Measurements from ENCODE around the gene ZFAND3. TPM values are rescaled to one million over a fixed set of nuclear protein-coding genes. Genes with fewer than 3 reads are reported as not detected.

ZFAND3 gene
- total RNA-seq, 1 experiment from 2014 or later: 64.0 TPM

DNA sequence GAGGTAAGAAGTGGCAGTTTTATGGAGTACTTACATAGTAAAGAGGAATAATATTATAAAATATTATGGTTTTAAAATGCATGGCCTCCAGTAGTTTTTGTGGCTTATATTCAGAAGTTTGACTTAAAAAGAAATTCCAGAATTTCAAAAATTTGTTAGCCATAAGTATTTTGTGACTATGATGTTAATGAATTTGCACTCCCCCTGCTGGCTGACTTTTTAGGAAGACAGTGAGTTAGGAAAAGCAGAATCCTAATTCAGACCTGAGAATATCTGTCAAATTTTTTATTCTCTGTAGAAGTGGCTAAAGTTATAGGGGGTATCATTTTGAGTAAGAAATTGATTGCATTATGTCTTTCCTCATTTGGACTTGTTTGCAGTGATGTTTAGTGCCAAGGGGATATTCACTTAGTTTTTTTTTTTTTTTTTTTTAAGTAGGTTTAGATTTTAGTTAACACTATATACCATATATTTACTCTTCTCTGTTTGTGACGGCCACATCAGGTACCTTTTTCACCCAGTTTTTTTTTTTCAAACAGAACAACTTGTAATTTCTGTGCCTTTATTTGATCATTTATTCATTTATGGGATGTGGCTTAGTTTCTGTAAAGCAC lies 40.8 kb downstream of the ZFAND3 start:
- POLR2A ChIA-PET (ENCODE audit: low non-redundant PET): no interaction called here
- intact Hi-C loops (cut with micrococcal nuclease; ENCODE audit: unreplicated experiment): no loop called here
- H3K27ac ChIP-seq (ENCODE audit: low read depth, low read length, poor library complexity, severe bottlenecking): no peak overlapping the region
- H3K4me3 ChIP-seq (ENCODE audit: low read depth, low read length, poor library complexity, severe bottlenecking): no peak overlapping the region
- TF ChIP-seq, protein P1, sequence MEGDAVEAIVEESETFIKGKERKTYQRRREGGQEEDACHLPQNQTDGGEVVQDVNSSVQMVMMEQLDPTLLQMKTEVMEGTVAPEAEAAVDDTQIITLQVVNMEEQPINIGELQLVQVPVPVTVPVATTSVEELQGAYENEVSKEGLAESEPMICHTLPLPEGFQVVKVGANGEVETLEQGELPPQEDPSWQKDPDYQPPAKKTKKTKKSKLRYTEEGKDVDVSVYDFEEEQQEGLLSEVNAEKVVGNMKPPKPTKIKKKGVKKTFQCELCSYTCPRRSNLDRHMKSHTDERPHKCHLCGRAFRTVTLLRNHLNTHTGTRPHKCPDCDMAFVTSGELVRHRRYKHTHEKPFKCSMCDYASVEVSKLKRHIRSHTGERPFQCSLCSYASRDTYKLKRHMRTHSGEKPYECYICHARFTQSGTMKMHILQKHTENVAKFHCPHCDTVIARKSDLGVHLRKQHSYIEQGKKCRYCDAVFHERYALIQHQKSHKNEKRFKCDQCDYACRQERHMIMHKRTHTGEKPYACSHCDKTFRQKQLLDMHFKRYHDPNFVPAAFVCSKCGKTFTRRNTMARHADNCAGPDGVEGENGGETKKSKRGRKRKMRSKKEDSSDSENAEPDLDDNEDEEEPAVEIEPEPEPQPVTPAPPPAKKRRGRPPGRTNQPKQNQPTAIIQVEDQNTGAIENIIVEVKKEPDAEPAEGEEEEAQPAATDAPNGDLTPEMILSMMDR (conservative IDR thresholded peaks at IDR 0.05; ENCODE audit: low read depth, low read length): peak; percentile 79
- TF ChIP-seq EZH2 (IDR thresholded peaks at IDR 0.05; ENCODE audit: borderline replicate concordance, low read depth, low read length, poor library complexity, severe bottlenecking): no peak
- no TSS peak for BruUV-seq (replicated peaks)
- no peaks in the 10 kb centered on the region for H3K9me3 ChIP-seq (ENCODE audit: low read depth, low read length, poor library complexity, severe bottlenecking)
- H3K4me1 ChIP-seq (ENCODE audit: insufficient read depth, low read length, poor library complexity, severe bottlenecking): no peaks in the 10 kb centered on the region
- H3K36me3 ChIP-seq (ENCODE audit: insufficient read depth, low read length, poor library complexity, severe bottlenecking): no peaks in the 10 kb centered on the region
- DNase-seq (ENCODE audit: low spot score): peak; percentile 70
- CTCF ChIA-PET: interaction anchor here (0.6 to 0.8 kb wide), 3 partner anchors 15 to 366 kb away, joined by 3 to 6 read pairs (median 3); no protein-coding TSS in a partner anchor
- no peaks in the 10 kb centered on the region for H3K27me3 ChIP-seq (replicated peaks; ENCODE audit: insufficient read depth, low read depth, low read length, poor library complexity)

DNA sequence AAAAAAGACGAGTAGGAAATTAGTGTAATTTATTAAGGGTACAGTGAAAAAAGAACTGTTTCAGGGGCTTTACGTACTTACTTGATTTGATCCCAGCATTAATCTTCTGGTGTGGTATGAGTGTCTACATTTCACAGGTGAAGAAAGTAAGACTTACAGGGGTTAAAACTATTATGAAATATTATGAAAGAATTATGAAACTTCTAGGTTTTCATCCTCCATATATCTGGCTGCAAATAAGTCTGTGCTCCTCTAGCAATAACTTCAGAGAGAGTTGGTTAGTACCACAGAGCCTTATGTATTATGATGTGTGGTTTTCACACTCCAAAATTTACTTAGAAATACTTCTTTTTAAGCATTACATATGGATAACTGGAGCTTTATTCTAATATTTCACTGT lies 41.9 kb downstream of the ZFAND3 start:
- Histone ChIP-seq H3K4me1 (ENCODE audit: insufficient read depth, low read length, poor library complexity, severe bottlenecking) (no peaks in the 10 kb centered on the region), H3K27me3 (replicated peaks; ENCODE audit: insufficient read depth, low read depth, low read length, poor library complexity) (no peaks in the 10 kb centered on the region), H3K4me3 (ENCODE audit: low read depth, low read length, poor library complexity, severe bottlenecking) (no peak overlapping the region), H3K9me3 (ENCODE audit: low read depth, low read length, poor library complexity, severe bottlenecking) (no peaks in the 10 kb centered on the region), H3K36me3 (ENCODE audit: insufficient read depth, low read length, poor library complexity, severe bottlenecking) (no peaks in the 10 kb centered on the region), H3K27ac (ENCODE audit: low read depth, low read length, poor library complexity, severe bottlenecking) (no peak overlapping the region)
- ChIA-PET CTCF (no interaction called here), POLR2A (ENCODE audit: low non-redundant PET) (no interaction called here)
- no peak for TF ChIP-seq EZH2 (IDR thresholded peaks at IDR 0.05; ENCODE audit: borderline replicate concordance, low read depth, low read length, poor library complexity, severe bottlenecking)
- TF ChIP-seq, protein P1 (conservative IDR thresholded peaks at IDR 0.05; ENCODE audit: low read depth, low read length): no peak
- no peak for DNase-seq (ENCODE audit: low spot score)
- intact Hi-C loops (cut with micrococcal nuclease; ENCODE audit: unreplicated experiment): no loop called here
- no TSS peak for BruUV-seq (replicated peaks)

DNA sequence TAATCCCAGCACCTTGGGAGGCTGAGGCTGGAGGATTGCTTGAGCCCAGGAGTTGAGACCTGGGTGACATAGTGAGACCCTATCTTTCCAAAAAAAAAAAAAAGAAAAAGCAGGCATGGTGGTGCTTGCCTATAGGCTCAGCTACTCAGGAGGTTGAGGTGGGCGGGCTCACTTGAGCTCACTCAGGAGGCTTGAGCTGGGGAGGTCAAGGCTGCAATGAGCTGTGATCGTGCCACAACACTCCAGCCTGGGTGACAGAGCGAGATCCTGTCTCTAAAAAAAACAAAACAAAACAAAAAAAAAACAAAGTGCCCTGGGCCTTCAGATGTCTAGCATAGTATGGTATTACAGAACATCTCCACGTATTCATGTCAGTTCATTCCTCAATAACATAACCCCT lies 42.9 kb downstream of the ZFAND3 start:
- DNase-seq (ENCODE audit: low spot score): no peak
- no peaks in the 10 kb centered on the region for H3K27me3 ChIP-seq (replicated peaks; ENCODE audit: insufficient read depth, low read depth, low read length, poor library complexity)
- H3K36me3 ChIP-seq (ENCODE audit: insufficient read depth, low read length, poor library complexity, severe bottlenecking): no peaks in the 10 kb centered on the region
- no peak overlapping the region for H3K27ac ChIP-seq (ENCODE audit: low read depth, low read length, poor library complexity, severe bottlenecking)
- BruUV-seq (replicated peaks): no TSS peak
- ChIA-PET POLR2A (ENCODE audit: low non-redundant PET) (no interaction called here), CTCF (no interaction called here)
- no peak overlapping the region for H3K4me3 ChIP-seq (ENCODE audit: low read depth, low read length, poor library complexity, severe bottlenecking)
- TF ChIP-seq, protein P1 (conservative IDR thresholded peaks at IDR 0.05; ENCODE audit: low read depth, low read length): no peak
- TF ChIP-seq EZH2 (IDR thresholded peaks at IDR 0.05; ENCODE audit: borderline replicate concordance, low read depth, low read length, poor library complexity, severe bottlenecking): no peak
- intact Hi-C loops (cut with micrococcal nuclease; ENCODE audit: unreplicated experiment): no loop called here
- no peaks in the 10 kb centered on the region for H3K9me3 ChIP-seq (ENCODE audit: low read depth, low read length, poor library complexity, severe bottlenecking)
- H3K4me1 ChIP-seq (ENCODE audit: insufficient read depth, low read length, poor library complexity, severe bottlenecking): no peaks in the 10 kb centered on the region
